Measurements from ENCODE around the gene DCP1B.

DCP1B gene

GRCh38 chr12:2017546-2018337 lies 13.5 kb upstream of the DCP1B start:
- FAIRE-seq (no peak), DNase-seq (ENCODE audit: low spot score) (no peak)

DNA sequence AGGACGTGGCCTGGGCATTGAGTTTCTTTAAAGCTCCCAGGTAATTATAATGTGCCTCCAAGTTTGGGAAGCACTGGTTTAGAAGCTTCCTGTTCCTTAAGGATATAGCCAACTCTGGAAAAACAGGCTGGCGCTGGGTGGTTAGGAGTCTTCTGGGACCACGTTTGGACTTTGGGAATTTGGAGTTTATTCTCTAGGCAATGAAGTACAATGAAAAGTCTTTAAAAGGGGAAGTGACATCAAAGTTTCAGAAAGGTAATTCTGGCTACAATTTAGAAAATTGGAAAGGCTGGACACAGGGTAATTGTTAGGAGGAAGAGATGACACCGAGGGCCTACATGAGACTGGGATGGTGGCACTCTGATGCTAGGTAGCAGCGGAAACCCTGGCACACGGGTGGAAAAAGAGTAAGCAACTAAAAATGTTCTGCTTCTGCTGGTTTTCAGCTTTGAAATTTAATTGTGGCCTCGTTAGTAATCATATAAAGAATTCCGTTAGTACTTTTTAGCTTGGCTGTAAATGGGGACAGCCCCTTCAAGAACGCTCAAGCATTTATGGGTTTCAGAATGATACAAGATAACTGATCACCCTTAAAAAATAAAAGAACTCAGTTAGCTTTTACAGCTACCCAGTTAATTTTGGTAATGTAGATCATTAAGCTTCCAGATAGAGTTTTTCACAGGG lies 12.7 kb upstream of the DCP1B start:
- FAIRE-seq (no peak), DNase-seq (ENCODE audit: low spot score) (no peak)

- no peak for FAIRE-seq
Measured at GRCh38 chr12:2014231-2014630, 10.0 kb upstream of the DCP1B start.

GRCh38 chr12:2013527-2014223 lies 9.4 kb upstream of the DCP1B start:
- DNase-seq (ENCODE audit: low spot score): no peak

More at GRCh38 chr12:2014231-2014630, 10.0 kb upstream of the DCP1B start:
- DNase-seq (ENCODE audit: low spot score): no peak

DNA sequence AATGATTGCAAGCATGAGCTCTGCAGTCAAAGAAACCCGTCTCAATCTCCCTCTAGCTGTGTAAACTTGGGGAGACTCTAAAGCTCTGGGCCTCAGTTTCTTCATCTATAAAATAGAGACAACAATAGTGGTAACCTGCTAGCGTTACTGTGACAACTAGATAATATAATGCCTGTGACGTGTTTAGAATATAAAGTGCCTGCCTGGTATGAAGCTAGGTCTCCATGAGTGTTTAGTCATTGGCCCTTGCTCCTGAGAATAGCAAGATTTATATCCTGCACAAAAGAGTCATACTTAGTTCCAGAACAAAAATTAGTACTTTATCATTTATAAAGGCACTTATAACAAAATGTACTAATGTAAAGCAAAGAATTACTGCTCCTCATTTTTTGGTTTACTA lies 8.8 kb upstream of the DCP1B start:
- FAIRE-seq (no peak), DNase-seq (ENCODE audit: low spot score) (no peak)

More at GRCh38 chr12:2013527-2014223, 9.4 kb upstream of the DCP1B start:
- no peak for FAIRE-seq

DNA sequence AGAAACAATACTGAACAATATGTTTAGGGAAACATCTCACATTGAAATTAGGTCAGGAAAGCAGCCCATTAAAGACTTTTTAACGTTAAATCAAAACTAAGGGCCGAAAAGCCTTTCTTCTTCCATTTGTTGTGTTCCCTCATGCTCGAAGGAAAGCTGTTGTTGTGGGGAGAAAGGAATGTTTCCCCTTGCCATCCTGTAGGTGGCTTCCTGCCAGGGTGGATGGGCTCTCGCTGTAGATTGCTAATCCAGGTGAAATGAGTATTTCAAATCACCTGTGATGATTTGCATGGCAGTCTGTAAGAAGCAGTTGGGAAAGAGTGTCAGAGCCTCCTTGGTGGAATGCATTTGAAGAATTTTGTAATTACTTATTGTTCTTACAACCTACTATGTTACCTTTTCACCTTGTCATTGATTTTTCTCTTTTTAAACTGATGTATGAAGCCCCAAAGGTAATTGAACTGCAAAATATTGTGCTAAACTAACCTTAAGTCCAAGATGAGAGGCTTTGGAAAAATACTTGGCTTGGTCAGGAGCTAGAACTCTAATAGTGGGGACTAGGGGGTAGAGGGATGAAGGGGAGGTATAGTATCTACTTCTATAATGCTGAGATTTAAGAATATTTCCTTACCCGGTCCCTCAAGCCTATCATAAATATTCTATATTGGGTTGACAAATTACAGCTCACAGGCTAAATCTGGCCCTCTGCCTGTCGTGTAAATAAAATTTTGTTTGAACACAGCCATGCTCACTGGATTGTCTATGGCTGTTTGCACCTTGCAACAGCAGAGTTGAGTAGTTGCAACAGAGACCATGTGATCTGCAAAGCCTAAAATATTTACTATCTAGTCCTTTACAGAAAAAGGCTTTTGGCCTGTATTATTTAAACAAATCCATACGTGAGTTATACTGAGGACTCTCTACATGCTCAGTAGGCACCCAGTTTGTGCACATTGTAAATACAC lies 7.7 kb upstream of the DCP1B start:
- DNase-seq (ENCODE audit: low spot score) (no peak), FAIRE-seq (peak; percentile 70)

DNA sequence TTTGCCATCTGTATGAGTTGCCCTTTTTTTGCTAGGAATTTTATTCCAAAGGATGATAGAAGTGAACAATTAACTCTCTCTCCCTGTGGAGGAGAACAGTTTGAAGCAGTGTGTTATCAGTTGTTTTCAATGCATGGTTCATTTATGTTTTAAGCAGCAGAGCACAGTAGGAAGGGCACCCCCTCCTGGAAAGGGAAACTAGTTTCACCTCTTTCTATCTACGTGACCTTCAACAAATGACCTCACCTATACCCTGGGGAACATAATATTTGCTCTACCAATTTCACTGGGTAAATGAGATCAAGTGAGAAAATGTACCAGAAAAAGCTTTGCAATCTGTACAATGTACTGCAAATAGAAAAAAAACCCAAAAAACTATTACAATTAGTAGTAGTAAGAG lies 5.4 kb upstream of the DCP1B start:
- FAIRE-seq: peak; percentile 85
- no peak for DNase-seq (ENCODE audit: low spot score)

- FAIRE-seq (no peak), DNase-seq (ENCODE audit: low spot score) (no peak)
Measured at GRCh38 chr12:2008677-2009076, 4.4 kb upstream of the DCP1B start.

- FAIRE-seq: no peak
- DNase-seq (ENCODE audit: low spot score): no peak
Measured at GRCh38 chr12:2003676-2004112, 563 bp downstream of the DCP1B start.

DNA sequence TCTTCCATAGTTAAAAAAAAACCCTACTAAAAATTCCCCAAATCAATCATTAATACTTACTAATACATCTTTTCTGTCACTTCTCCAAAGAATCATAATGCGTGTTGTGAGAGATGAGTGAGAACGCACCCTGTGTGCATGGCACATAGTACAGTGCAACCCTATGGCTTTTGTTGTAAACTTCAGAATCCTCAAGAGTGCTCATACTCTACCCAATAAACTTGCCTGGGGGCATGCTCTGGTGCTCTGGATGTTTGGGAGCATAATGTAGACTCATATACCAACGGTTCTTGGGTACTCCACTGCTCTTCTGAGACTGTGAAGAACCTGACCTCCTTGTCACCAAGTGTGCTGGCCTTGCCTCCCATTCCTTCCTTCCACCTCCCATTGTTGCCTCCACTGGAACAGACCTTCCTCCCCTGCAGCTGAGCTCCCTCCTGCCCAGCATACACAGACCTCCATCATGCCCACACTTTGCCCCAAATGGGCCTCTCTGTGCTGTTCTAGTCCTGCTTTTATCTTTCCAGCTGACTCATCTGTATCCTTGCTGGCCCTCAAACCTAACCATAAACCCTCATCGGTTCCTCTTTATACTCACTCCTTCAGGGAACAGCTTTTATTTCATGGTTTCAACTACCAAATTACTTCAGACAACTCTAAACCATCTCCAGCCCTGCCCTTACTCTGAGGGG lies 8.9 kb downstream of the DCP1B start:
- no peak for FAIRE-seq
- no peak for DNase-seq (ENCODE audit: low spot score)

- FAIRE-seq (no peak), DNase-seq (ENCODE audit: low spot score) (no peak)
Measured at GRCh38 chr12:1994429-1995143, 9.7 kb downstream of the DCP1B start.

DNA sequence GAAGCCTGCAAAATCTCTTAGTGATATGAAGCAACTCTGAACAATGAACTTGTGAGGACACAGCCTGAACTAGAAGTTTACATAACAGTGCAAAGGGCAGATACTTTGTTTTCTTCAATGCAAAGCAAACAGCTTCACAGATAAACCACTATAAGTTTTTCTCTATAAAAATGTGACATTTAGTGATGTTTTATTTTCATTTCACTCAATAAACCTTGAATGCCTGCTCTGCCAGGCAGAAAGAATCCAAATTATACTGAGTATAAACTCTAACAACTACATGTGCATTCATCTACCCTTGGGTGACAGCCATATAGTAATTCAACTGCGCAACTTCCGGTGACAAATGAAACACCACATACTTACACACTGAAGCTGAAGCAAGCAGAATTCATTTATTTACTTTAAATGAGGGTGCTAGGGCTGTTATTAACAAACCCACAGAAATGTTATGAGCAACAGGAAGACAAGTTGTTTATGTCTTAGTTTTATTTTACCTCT lies 10.3 kb downstream of the DCP1B start:
- DNase-seq (ENCODE audit: low spot score): no peak
- no peak for FAIRE-seq

DNA sequence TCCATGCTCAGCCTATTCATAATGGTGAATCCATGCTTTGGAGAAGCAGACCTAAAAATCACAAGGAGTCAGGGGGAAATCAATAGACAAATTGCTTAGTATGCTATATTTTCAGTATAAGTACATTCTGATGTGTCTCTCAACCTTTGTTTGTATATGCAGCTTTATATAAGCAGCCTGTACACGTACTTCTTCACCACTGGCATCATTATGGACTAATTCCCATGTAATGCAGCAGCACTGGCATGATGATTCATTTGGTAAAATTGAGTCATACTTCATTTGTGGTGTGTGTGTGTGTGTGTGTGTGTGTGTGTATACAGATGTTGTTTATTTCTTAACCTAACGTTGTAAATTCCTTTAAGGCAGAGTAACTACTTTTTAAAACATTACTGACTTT lies 10.9 kb downstream of the DCP1B start:
- peak; percentile 63 for FAIRE-seq
- DNase-seq (ENCODE audit: low spot score): peak; percentile 49

GRCh38 chr12:1992732-1993131 lies 11.5 kb downstream of the DCP1B start:
- no peak for DNase-seq (ENCODE audit: low spot score)
- FAIRE-seq: no peak

DNA sequence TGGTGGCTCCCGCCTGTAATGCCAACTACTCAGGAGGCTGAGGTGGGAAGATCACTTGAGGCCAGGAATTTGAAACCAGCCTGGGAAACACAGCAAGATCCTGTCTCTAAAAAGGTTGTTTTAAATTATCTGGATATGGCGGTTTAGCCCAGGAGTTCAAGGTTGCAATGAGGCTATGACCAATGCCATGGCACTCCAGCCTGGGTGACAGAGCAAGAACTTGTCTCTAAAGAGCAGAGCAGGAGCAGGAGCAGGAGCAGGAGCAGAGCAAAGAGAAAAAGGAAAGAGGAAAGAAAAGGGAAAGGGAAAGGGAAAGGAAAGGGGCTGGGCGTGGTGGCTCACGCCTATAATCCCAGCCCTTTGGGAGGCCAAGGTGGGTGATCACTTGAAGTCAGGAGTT lies 15.1 kb downstream of the DCP1B start:
- FAIRE-seq (no peak), DNase-seq (ENCODE audit: low spot score) (no peak)

- no peak for FAIRE-seq
- DNase-seq (ENCODE audit: low spot score): no peak
Measured at GRCh38 chr12:1984759-1985158, 19.5 kb downstream of the DCP1B start.

GRCh38 chr12:1980282-1980681 lies 24.0 kb downstream of the DCP1B start:
- DNase-seq (ENCODE audit: low spot score): no peak
- FAIRE-seq: no peak

DNA sequence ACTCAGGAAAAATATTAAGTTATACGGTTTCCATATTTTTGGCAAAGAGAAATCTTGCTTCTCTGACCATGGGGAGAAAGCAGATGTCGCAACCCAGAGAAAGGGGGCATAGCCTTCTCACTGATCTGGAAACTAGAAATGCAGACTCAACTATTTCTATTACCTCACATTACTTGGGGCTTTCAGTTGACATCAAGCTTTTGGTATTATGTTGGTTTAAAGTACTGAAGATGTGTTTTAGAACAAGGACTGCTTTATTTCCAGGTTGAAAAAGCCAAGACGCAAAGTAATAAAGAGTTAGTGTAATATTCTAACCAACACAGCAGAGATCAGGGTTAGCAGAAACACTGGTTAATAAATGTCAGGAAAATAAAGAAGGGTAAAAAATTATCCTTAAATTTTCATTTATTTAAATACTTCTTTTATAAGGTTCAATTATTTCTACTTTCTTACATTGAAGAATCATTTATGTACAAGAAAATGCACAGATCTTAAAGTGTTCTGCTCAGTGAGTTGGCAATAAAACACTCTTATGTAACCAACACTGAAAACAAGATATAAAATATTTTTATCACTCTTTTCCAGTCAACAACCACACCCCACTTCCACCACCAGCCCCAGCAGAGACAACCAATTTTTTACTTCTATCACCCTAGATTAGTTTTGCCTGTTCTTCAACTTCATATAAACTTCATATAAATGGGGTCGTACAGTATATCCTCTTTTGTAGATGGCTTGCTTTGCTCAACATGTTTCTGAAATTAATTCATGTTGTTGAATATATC lies 26.0 kb downstream of the DCP1B start:
- no peak for FAIRE-seq
- DNase-seq (ENCODE audit: low spot score): no peak

- FAIRE-seq (no peak), DNase-seq (ENCODE audit: low spot score) (no peak)
Measured at GRCh38 chr12:1977588-1977987, 26.7 kb downstream of the DCP1B start.
